ENCODE measurements around the gene CASKIN1.

GRCh38 chr16:2189252-2189893 is 7.0 kb downstream of the CASKIN1 start:
- TF ChIP-seq CTCF (optimal IDR thresholded peaks at IDR 0.05 in 1 of 3, IDR thresholded peaks at IDR 0.05 in 1 of 3, conservative IDR thresholded peaks at IDR 0.05 in 1 of 3; ENCODE audit: extremely low read depth in 1 of 3, insufficient read depth in 2 of 3, low read length in 3 of 3) (no peak), EZH2 (IDR thresholded peaks at IDR 0.05; ENCODE audit: low read length) (no peak)

Data from keratinocyte (primary cell).